C4-2B (cell line): ENCODE data around the gene MYLK.
A peak's percentile ranks its signal among the peaks of the same experiment; 100 is the strongest.
"Not testable (repeated sequence)": the region's sequence is repeated elsewhere in the genome, so short reads cannot be mapped to it uniquely, and the experiment has no call there.

Experiments used
- H3K27ac ChIP-seq: fragments of 450-650 bp; 2 replicates; pipeline ENCODE4 v1.5.1; 2017
- CTCF ChIP-seq: fragments of 450-650 bp; conservative IDR thresholded peaks from 2 replicates; pipeline ENCODE4 v1.5.1; 2017; ENCODE audit warnings: mild to moderate bottlenecking
- ZFX ChIP-seq: fragments of 450-650 bp; IDR thresholded peaks from 2 replicates; pipeline ENCODE4 v1.6.1; 2017

MYLK gene

GRCh38 chr3:123749711-123750110 is 134.4 kb downstream of the MYLK start:
- H3K27ac ChIP-seq = no peak overlapping the region
- no peak for TF ChIP-seq ZFX

GRCh38 chr3:123745184-123745855 is 138.8 kb downstream of the MYLK start:
- no peak overlapping the region for H3K27ac ChIP-seq
- TF ChIP-seq CTCF = peak; percentile 34
- TF ChIP-seq ZFX = no peak

GRCh38 chr3:123744064-123744463 is 140.1 kb downstream of the MYLK start:
- TF ChIP-seq CTCF (no peak), ZFX (no peak)
- no peak overlapping the region for H3K27ac ChIP-seq

- no peak overlapping the region for H3K27ac ChIP-seq
- TF ChIP-seq ZFX = no peak
- no peak for TF ChIP-seq CTCF
Observed at GRCh38 chr3:123743121-123743520, 141.0 kb downstream of the MYLK start.

GRCh38 chr3:123741041-123741511 is 143.1 kb downstream of the MYLK start:
- no peak for TF ChIP-seq CTCF
- TF ChIP-seq ZFX = no peak
- no peak overlapping the region for H3K27ac ChIP-seq

DNA sequence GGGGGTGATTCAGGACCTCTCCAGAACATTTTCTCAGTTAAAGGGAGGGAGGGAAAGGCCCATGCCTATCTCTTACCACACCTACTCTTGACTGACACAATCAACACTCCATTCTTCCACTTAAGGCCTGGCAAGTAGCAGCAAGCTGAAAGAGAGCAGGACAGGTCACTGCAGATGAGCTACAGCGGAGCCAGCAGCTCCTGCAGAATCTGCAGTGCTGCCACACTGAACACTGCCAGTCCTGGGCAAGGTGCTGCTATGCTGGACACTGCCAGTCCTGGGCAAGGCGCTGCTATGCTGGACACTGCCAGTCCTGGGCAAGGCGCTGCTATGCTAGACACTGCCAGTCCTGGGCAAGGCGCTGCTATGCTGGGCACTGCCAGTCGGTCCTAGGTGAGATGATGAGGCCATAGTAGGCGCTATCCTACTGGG is 143.7 kb downstream of the MYLK start:
- TF ChIP-seq ZFX (no peak), CTCF (no peak)
- H3K27ac ChIP-seq = no peak overlapping the region

- H3K27ac ChIP-seq = no peak overlapping the region
- TF ChIP-seq CTCF = no peak
- TF ChIP-seq ZFX = no peak
Observed at GRCh38 chr3:123739754-123740153, 144.4 kb downstream of the MYLK start.

- TF ChIP-seq CTCF = no peak
- TF ChIP-seq ZFX = no peak
- no peak overlapping the region for H3K27ac ChIP-seq
Observed at GRCh38 chr3:123739106-123739505, 145.0 kb downstream of the MYLK start.

GRCh38 chr3:123738522-123738921 is 145.6 kb downstream of the MYLK start:
- H3K27ac ChIP-seq = not testable (repeated sequence)
